Brain microvascular endothelial cell (primary cell): Measurements from ENCODE around the gene SFRP4.

ENCODE experiments used
- DNase-seq: peaks from one replicate; pipeline ENCODE4 v3.0.0-alpha.2; 2020
- H3K27ac ChIP-seq: fragments of 250-450 bp; sonication (Bioruptor Pico); 2 replicates; pipeline ENCODE4 v1.5.1; 2020; ENCODE audit warnings: mild to moderate bottlenecking, moderate library complexity
- H3K27me3 ChIP-seq: fragments of 250-450 bp; sonication (Bioruptor Pico); replicated peaks from 2 replicates; pipeline ENCODE4 v1.5.1; 2020; ENCODE audit warnings: mild to moderate bottlenecking
- H3K36me3 ChIP-seq: fragments of 250-450 bp; sonication (Bioruptor Pico); replicated peaks from 2 replicates; pipeline ENCODE4 v1.5.1; 2020; ENCODE audit warnings: mild to moderate bottlenecking
- H3K4me3 ChIP-seq: 2 replicates; pipeline ENCODE4 v1.5.1; 2011; ENCODE audit warnings: low read depth, mild to moderate bottlenecking, control low read depth, low read length, moderate library complexity
- CTCF ChIP-seq: IDR thresholded peaks from 2 replicates; pipeline ENCODE4 v1.5.1; 2011; ENCODE audit warnings: low read depth, mild to moderate bottlenecking, moderate library complexity, low read length, control low read depth, inconsistent platforms; ENCODE audit errors: missing control alignments
- in situ Hi-C: cut with HindIII; loops from 2 replicates; pipeline ENCODE4 v1.10.0; 2017; ENCODE audit warnings: low sequenced_read_pairs, low pct_ligation_motif_present

The SFRP4 gene

GRCh38 chr7:37916017-37916672 is 472 bp downstream of the SFRP4 start:
- Histone ChIP-seq H3K36me3 (no peaks in the 10 kb centered on the region), H3K27me3 (no peaks in the 10 kb centered on the region), H3K4me3 (peak overlapping the region; percentile 50), H3K27ac (no peak overlapping the region)
- in situ Hi-C loops: no loop called here
- peak; percentile 7 for DNase-seq
- TF ChIP-seq CTCF: no peak

GRCh38 chr7:37915438-37915837 is 1.2 kb downstream of the SFRP4 start:
- in situ Hi-C loops: no loop called here
- H3K36me3 ChIP-seq: no peaks in the 10 kb centered on the region
- DNase-seq: peak; percentile 11
- H3K27me3 ChIP-seq: no peaks in the 10 kb centered on the region
- TF ChIP-seq CTCF: no peak
- H3K4me3 ChIP-seq: no peak overlapping the region
- H3K27ac ChIP-seq: no peak overlapping the region

GRCh38 chr7:37912756-37913155 is 3.9 kb downstream of the SFRP4 start:
- in situ Hi-C loops: no loop called here
- no peak overlapping the region for H3K4me3 ChIP-seq

GRCh38 chr7:37908221-37908788 is 8.3 kb downstream of the SFRP4 start:
- in situ Hi-C loops: no loop called here
- no peak for TF ChIP-seq CTCF
- H3K27me3 ChIP-seq: no peaks in the 10 kb centered on the region
- H3K27ac ChIP-seq: peak overlapping the region; percentile 95
- peak; percentile 94 for DNase-seq
- no peak overlapping the region for H3K4me3 ChIP-seq
- H3K36me3 ChIP-seq: no peaks in the 10 kb centered on the region

More at GRCh38 chr7:37912756-37913155, 3.9 kb downstream of the SFRP4 start:
- peak; percentile 70 for DNase-seq
- peak overlapping the region; percentile 63 for H3K27ac ChIP-seq
- H3K36me3 ChIP-seq: no peaks in the 10 kb centered on the region
- TF ChIP-seq CTCF: no peak
- H3K27me3 ChIP-seq: no peaks in the 10 kb centered on the region

GRCh38 chr7:37901890-37902524 is 14.6 kb downstream of the SFRP4 start:
- in situ Hi-C loops: no loop called here
- no peak overlapping the region for H3K4me3 ChIP-seq
- peak; percentile 75 for DNase-seq

More at GRCh38 chr7:37901890-37902524, 14.6 kb downstream of the SFRP4 start:
- H3K27me3 ChIP-seq: no peaks in the 10 kb centered on the region
- TF ChIP-seq CTCF: no peak
- H3K27ac ChIP-seq: peak overlapping the region; percentile 53
- H3K36me3 ChIP-seq: no peaks in the 10 kb centered on the region
